ENCODE data around the gene FAM240B. TPM values are rescaled to one million over a fixed set of nuclear protein-coding genes. Genes with fewer than 3 reads are reported as not detected.

The FAM240B gene
- total RNA-seq, 1 experiment from 2014 or later = not detected

DNA sequence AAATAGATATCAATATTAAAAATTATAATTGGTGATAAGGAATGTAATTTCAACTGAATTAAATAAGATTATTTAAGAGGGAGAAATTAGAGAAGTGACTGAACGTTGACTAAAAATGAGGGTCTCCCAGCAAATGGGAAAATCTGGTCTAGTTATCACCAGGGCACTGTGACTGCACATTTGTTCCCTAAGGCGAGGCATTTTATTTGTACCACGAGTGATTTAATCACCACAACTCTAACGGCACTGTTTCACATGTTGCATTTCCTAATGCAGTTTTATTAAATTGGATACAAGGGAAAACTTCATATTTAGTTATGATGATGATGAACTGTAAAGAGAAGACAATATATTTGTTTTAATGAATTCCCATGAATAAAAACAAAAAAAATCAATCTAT, 26.4 kb upstream of the FAM240B start:
- no peak overlapping the region for H2AK5ac ChIP-seq (ENCODE audit: insufficient read length, low read length)
- H3K56ac ChIP-seq (ENCODE audit: insufficient read length, low read depth, low read length) = no peak overlapping the region
- no peaks in the 10 kb centered on the region for H3K36me3 Mint-ChIP-seq (ENCODE audit: insufficient read depth in 1 of 3, low read depth in 3 of 3)
- H2BK5ac ChIP-seq (ENCODE audit: insufficient read length, low read length) = no peak overlapping the region
- no peak overlapping the region for H4K91ac ChIP-seq (ENCODE audit: insufficient read length, low read depth, low read length)
- H3K27ac Mint-ChIP-seq = no peak overlapping the region
- no peaks in the 10 kb centered on the region for H3K79me1 ChIP-seq (ENCODE audit: insufficient read depth, low read depth, low read length, poor library complexity, severe bottlenecking)
- H2BK120ac ChIP-seq (ENCODE audit: low read depth, low read length, poor library complexity, severe bottlenecking) = no peak overlapping the region
- TF ChIP-seq, protein P1, sequence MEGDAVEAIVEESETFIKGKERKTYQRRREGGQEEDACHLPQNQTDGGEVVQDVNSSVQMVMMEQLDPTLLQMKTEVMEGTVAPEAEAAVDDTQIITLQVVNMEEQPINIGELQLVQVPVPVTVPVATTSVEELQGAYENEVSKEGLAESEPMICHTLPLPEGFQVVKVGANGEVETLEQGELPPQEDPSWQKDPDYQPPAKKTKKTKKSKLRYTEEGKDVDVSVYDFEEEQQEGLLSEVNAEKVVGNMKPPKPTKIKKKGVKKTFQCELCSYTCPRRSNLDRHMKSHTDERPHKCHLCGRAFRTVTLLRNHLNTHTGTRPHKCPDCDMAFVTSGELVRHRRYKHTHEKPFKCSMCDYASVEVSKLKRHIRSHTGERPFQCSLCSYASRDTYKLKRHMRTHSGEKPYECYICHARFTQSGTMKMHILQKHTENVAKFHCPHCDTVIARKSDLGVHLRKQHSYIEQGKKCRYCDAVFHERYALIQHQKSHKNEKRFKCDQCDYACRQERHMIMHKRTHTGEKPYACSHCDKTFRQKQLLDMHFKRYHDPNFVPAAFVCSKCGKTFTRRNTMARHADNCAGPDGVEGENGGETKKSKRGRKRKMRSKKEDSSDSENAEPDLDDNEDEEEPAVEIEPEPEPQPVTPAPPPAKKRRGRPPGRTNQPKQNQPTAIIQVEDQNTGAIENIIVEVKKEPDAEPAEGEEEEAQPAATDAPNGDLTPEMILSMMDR (conservative IDR thresholded peaks at IDR 0.05) = no peak
- 100% methylated on average over 1 of the region's 4 CpGs for WGBS (ENCODE audit: extremely low coverage, insufficient read length, low lambda C conversion rate)
- no peak for DNase-seq
- H3K4me3 Mint-ChIP-seq = no peak overlapping the region
- no peaks in the 10 kb centered on the region for H4K20me1 ChIP-seq (ENCODE audit: control insufficient read depth, insufficient read depth, insufficient read length)
- no peaks in the 10 kb centered on the region; a peak in 1 of 5 replicates for H3K9me3 Mint-ChIP-seq
- no peaks in the 10 kb centered on the region for H3K79me2 ChIP-seq (ENCODE audit: insufficient read depth, low read length)
- no peak overlapping the region for H4K5ac ChIP-seq (ENCODE audit: insufficient read length, low read depth, low read length)
- no peak overlapping the region for H3K9ac ChIP-seq (ENCODE audit: extremely low read depth, insufficient read length, low read length)
- no peaks in the 10 kb centered on the region for H3K23me2 ChIP-seq (ENCODE audit: insufficient read length, low read depth, low read length, poor library complexity, severe bottlenecking)
- no peaks in the 10 kb centered on the region for H3K27me3 ChIP-seq (ENCODE audit: insufficient read depth, low read length)
- no peaks in the 10 kb centered on the region for H3K9me3 ChIP-seq (ENCODE audit: control insufficient read depth, low read depth, low read length)
- H4K8ac ChIP-seq (replicated peaks; ENCODE audit: insufficient read length, low read depth, low read length) = no peak overlapping the region
- no peak overlapping the region for H2BK20ac ChIP-seq (ENCODE audit: low read depth, low read length, poor library complexity, severe bottlenecking)
- no peak overlapping the region for H3K23ac ChIP-seq (ENCODE audit: insufficient read length, low read depth, low read length)
- no peaks in the 10 kb centered on the region for H3K4me1 Mint-ChIP-seq
- H2AFZ ChIP-seq (ENCODE audit: low read length) = no peak overlapping the region
- no peak overlapping the region for H2BK15ac ChIP-seq (ENCODE audit: low read depth, low read length)
- H3K18ac ChIP-seq (ENCODE audit: insufficient read length, low read depth, low read length) = no peak overlapping the region
- no peak overlapping the region for H3K4ac ChIP-seq (ENCODE audit: low read depth, low read length)
- peaks cover 3% of the 10 kb centered on the region; the same call in 1 of the 2 replicates for H3K27me3 Mint-ChIP-seq (ENCODE audit: low read depth)
- H2BK12ac ChIP-seq (ENCODE audit: insufficient read length, low read depth, low read length) = no peak overlapping the region
- H3T11ph ChIP-seq (ENCODE audit: low read length) = no peak overlapping the region
- H3K4me2 ChIP-seq (ENCODE audit: insufficient read depth, insufficient read length, low read length) = no peak overlapping the region
- H3K27ac ChIP-seq (ENCODE audit: insufficient read length, low read depth, low read length) = no peak overlapping the region
- no peak overlapping the region for H3K14ac ChIP-seq (ENCODE audit: insufficient read depth, low read length)
- no peaks in the 10 kb centered on the region for H3K4me1 ChIP-seq (ENCODE audit: insufficient read depth, low read length)
